Keratinocyte (primary cell): Measurements from ENCODE around the gene MYOM1.

Experiments
- CTCF ChIP-seq, 3 experiments: IDR thresholded peaks in 1 of 3; conservative IDR thresholded peaks in 1 of 3; optimal IDR thresholded peaks in 1 of 3; 2 replicates in 2 of 3; 3 replicates in 1 of 3; pipeline versions ENCODE3 to v1.5.1; 2011; ENCODE audit warnings: low read length in 3 of 3, mild to moderate bottlenecking in 3 of 3, moderate library complexity in 2 of 3, control low read depth in 1 of 3, inconsistent platforms in 1 of 3; ENCODE audit not compliant: insufficient read depth in 2 of 3; ENCODE audit errors: extremely low read depth in 1 of 3
- EZH2 ChIP-seq: IDR thresholded peaks from one replicate; pipeline ENCODE4 v1.6.1; 2012; ENCODE audit warnings: inconsistent platforms, mild to moderate bottlenecking, low read length, moderate library complexity

GRCh38 chr18:3130344-3130743, 89.4 kb downstream of the MYOM1 start:
- TF ChIP-seq CTCF (optimal IDR thresholded peaks at IDR 0.05 in 1 of 3, IDR thresholded peaks at IDR 0.05 in 1 of 3, conservative IDR thresholded peaks at IDR 0.05 in 1 of 3; ENCODE audit: extremely low read depth in 1 of 3, insufficient read depth in 2 of 3, low read length in 3 of 3) = no peak
- TF ChIP-seq EZH2 = no peak
